Measurements from ENCODE around the gene SLC25A26.

Gene SLC25A26

GRCh38 chr3:66241466-66241865, 20.7 kb downstream of the SLC25A26 start:
- no peak overlapping the region for H3K4me3 ChIP-seq (ENCODE audit: low read depth, low read length)
- TF ChIP-seq, protein P1, sequence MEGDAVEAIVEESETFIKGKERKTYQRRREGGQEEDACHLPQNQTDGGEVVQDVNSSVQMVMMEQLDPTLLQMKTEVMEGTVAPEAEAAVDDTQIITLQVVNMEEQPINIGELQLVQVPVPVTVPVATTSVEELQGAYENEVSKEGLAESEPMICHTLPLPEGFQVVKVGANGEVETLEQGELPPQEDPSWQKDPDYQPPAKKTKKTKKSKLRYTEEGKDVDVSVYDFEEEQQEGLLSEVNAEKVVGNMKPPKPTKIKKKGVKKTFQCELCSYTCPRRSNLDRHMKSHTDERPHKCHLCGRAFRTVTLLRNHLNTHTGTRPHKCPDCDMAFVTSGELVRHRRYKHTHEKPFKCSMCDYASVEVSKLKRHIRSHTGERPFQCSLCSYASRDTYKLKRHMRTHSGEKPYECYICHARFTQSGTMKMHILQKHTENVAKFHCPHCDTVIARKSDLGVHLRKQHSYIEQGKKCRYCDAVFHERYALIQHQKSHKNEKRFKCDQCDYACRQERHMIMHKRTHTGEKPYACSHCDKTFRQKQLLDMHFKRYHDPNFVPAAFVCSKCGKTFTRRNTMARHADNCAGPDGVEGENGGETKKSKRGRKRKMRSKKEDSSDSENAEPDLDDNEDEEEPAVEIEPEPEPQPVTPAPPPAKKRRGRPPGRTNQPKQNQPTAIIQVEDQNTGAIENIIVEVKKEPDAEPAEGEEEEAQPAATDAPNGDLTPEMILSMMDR (IDR thresholded peaks at IDR 0.05; ENCODE audit: low read depth, low read length): no peak
- H3K27me3 ChIP-seq: no peaks in the 10 kb centered on the region
- DNase-seq: no peak
- H3K36me3 ChIP-seq: peaks cover 24% of the 10 kb centered on the region
- H3K4me1 ChIP-seq: no peaks in the 10 kb centered on the region
- no peaks in the 10 kb centered on the region for H3K9me3 ChIP-seq

- Histone ChIP-seq H3K4me3 (ENCODE audit: low read depth, low read length) (no peak overlapping the region), H3K36me3 (peaks cover 21% of the 10 kb centered on the region), H3K9me3 (no peaks in the 10 kb centered on the region), H3K27me3 (no peaks in the 10 kb centered on the region), H3K4me1 (no peaks in the 10 kb centered on the region)
- TF ChIP-seq, protein P1 (IDR thresholded peaks at IDR 0.05; ENCODE audit: low read depth, low read length): no peak
- no peak for DNase-seq
These were observed 22.1 kb downstream of the SLC25A26 start for GRCh38 chr3:66242788-66243464.

- Histone ChIP-seq H3K27me3 (no peaks in the 10 kb centered on the region), H3K9me3 (no peaks in the 10 kb centered on the region), H3K4me1 (no peaks in the 10 kb centered on the region), H3K36me3 (peaks cover 6% of the 10 kb centered on the region), H3K4me3 (ENCODE audit: low read depth, low read length) (no peak overlapping the region)
- no peak for DNase-seq
- TF ChIP-seq, protein P1 (IDR thresholded peaks at IDR 0.05; ENCODE audit: low read depth, low read length): no peak
These were observed 27.8 kb downstream of the SLC25A26 start for GRCh38 chr3:66248641-66249040.

GRCh38 chr3:66253790-66254620, 33.2 kb downstream of the SLC25A26 start:
- no peaks in the 10 kb centered on the region for H3K9me3 ChIP-seq
- H3K4me1 ChIP-seq: no peaks in the 10 kb centered on the region
- H3K4me3 ChIP-seq (ENCODE audit: low read depth, low read length): no peak overlapping the region
- H3K36me3 ChIP-seq: no peaks in the 10 kb centered on the region
- no peak for DNase-seq
- TF ChIP-seq, protein P1 (IDR thresholded peaks at IDR 0.05; ENCODE audit: low read depth, low read length): peak; percentile 57
- H3K27me3 ChIP-seq: no peaks in the 10 kb centered on the region

DNA sequence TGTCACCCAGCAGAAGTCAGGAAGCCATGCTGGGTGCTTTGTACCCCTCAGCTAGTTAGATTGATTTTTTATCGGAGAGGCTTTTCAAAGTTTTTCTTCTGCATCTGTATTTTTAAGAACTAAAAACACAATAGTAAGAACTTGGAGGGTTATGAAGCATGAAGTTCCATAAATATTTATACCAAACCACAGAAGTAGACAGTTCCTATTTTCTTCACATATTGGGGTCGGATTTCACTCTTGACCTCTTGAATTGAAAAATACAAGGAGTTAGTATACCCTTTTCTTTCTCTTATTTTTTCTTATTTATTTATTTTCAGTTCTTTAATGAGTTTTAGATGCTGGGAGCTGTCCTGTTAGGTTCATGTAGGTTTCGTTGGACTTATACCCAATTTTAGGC, 35.1 kb downstream of the SLC25A26 start:
- Histone ChIP-seq H3K27me3 (no peaks in the 10 kb centered on the region), H3K36me3 (no peaks in the 10 kb centered on the region), H3K9me3 (no peaks in the 10 kb centered on the region), H3K4me1 (no peaks in the 10 kb centered on the region), H3K4me3 (ENCODE audit: low read depth, low read length) (no peak overlapping the region)
- DNase-seq: no peak
- TF ChIP-seq, protein P1 (IDR thresholded peaks at IDR 0.05; ENCODE audit: low read depth, low read length): no peak

DNA sequence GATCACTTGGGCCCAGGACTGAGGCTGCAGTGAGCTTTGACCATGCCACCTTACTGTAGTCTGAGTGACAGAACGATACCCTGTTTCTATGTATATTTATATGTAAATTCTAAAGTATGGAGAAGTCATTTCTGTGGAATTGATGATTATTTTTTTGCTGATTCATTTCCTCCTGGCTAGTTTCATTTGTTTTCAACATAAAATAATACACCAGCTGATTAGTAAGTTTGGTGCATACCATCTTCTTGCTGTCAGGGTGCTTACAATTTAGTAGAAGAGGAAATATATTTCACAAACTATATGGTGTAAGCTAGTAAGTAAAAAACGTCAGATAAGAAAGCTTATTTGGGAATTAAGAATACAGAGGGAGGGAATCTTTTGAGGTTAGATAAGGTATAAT, 36.0 kb downstream of the SLC25A26 start:
- TF ChIP-seq, protein P1 (IDR thresholded peaks at IDR 0.05; ENCODE audit: low read depth, low read length): no peak
- Histone ChIP-seq H3K36me3 (no peaks in the 10 kb centered on the region), H3K4me1 (no peaks in the 10 kb centered on the region), H3K9me3 (no peaks in the 10 kb centered on the region), H3K27me3 (no peaks in the 10 kb centered on the region), H3K4me3 (ENCODE audit: low read depth, low read length) (no peak overlapping the region)
- no peak for DNase-seq
